Psoas muscle (tissue), 8 donors: ENCODE results near the gene TMEM106B. TPM values are rescaled to one million over a fixed set of nuclear protein-coding genes. Genes with fewer than 3 reads are reported as not detected.

Source experiments
- ATAC-seq, 4 donors: fragments of 200-7000 bp; cut with Tn5 transposase; one replicate each; pipeline ENCODE4 v1.9.1; 2020; ENCODE audit warnings: moderate library complexity in 3 of 4, mild to moderate bottlenecking in 2 of 4
- DNase-seq, 2 donors: peaks; one replicate each; pipeline ENCODE4 v3.0.0-alpha.2; 2020
- H3K27ac ChIP-seq: fragments of 200-600 bp; one replicate; pipeline ENCODE4 v1.8.0; 2022
- H3K27me3 ChIP-seq, 3 donors: fragments of 200-600 bp in 1 of 3; one replicate each; pipeline versions ENCODE4 v1.6.1 to v1.8.0; 2013 to 2022; ENCODE audit warnings: low read length in 2 of 3, mild to moderate bottlenecking in 2 of 3, moderate library complexity in 1 of 3; ENCODE audit not compliant: insufficient read depth in 3 of 3
- H3K36me3 ChIP-seq, 2 donors: fragments of 200-600 bp in 1 of 2; one replicate each; pipeline versions ENCODE4 v1.6.1 to v1.8.0; 2013 to 2022; ENCODE audit warnings: low read depth in 1 of 2, mild to moderate bottlenecking in 1 of 2, moderate library complexity in 1 of 2; ENCODE audit not compliant: insufficient read depth in 1 of 2
- H3K4me1 ChIP-seq: fragments of 200-600 bp; one replicate; pipeline ENCODE4 v1.8.0; 2022
- H3K4me3 ChIP-seq: fragments of 200-600 bp; one replicate; pipeline ENCODE4 v1.8.0; 2022; ENCODE audit warnings: mild to moderate bottlenecking
- H3K9me3 ChIP-seq: fragments of 200-600 bp; one replicate; pipeline ENCODE4 v1.8.0; 2022
- CTCF ChIP-seq: fragments of 200-600 bp; IDR thresholded peaks from one replicate; pipeline ENCODE4 v1.8.0; 2022; ENCODE audit warnings: antibody characterized with exemption
- WGBS, 3 donors: extraction: QIAGEN DNeasy Blood & Tissue Kit; methylation state at CpG; one replicate each; pipeline versions ENCODE4 v1.1.6 to v1.1.7; 2013; 5-methylcytosine and 5-hydroxymethylcytosine counted together
- intact Hi-C, 2 donors: fragments of 100-400 bp; cut with DNase I; formaldehyde crosslinking; loops; one replicate each; pipeline versions ENCODE4 v1.11.0 to v1.14.2; 2022
- polyA plus RNA-seq, 3 donors: library from polyadenylated mRNA; stranded (reverse); fragments of 200-250 nt; gene quantifications; one replicate each; pipeline ENCODE4 v1.2.3, GENCODE V29; 2013
- total RNA-seq, 4 donors: library from RNA; stranded (reverse); fragmentation: NEBNext Ultra II Directional in 2 of 4; extraction: Animal tissue kit (Norgen Biotek cat#: 25700) in 2 of 4; gene quantifications; one replicate each; pipeline versions ENCODE4 v1.2.1 to v1.2.4, GENCODE V29; 2021 to 2023
- donor health status: healthy with polysubstance abuse.
- donor health status: DM: no; HTN: no; CAD: no; lungs with moderate emphysema.
- donor health status: Bipolar disorder and iron deficiency.
- donor health status: healthy.
- donor health status: DM: yes; HTN: yes; CAD: no.
- donor health status: DM: no; HTN: no; CAD: no.
- donor health status: DM: no; HTN: no; CAD: no.
- donor health status: DM: yes; HTN: yes; CAD: no.

Gene TMEM106B
- total and polyA plus RNA-seq, 7 donors: 12.5 to 47.1 (median 31.7) TPM

GRCh38 chr7:12174931-12175330, 36.2 kb upstream of the TMEM106B start:
- no peak for TF ChIP-seq CTCF
- intact Hi-C loops: no loop called here
- Histone ChIP-seq H3K4me3 (no peak overlapping the region), H3K27me3 (peaks cover 0 to 2% (median 0%) of the 10 kb centered on the region in 3 donors), H3K4me1 (no peaks in the 10 kb centered on the region), H3K9me3 (no peaks in the 10 kb centered on the region), H3K27ac (no peak overlapping the region), H3K36me3 (no peaks in the 10 kb centered on the region)
- DNase-seq: no peak
- ATAC-seq: no peak
- 90 to 94% (median 94%) methylated on average over 1 of the region's 1 CpG for WGBS, 3 donors

DNA sequence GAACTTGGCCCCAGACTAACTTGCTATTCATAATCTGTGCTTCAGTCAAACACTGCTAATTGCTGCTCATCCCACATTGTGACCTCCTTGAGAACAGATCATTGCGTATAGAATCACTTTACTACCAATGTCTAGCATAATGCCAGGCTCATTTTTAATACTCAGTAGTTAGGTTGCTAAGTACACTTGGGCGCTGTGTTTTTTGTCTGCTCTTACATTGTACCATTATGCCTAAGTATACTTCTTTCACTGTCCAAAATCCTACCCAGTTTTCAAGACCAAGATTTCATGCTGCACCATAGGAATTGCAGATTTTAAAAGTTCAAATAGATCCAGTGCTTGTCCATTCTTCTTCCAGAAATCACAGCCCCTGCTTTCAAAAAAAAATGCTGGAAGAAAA, 32.8 kb upstream of the TMEM106B start:
- ATAC-seq (no peak), DNase-seq (no peak)
- H3K9me3 ChIP-seq: no peaks in the 10 kb centered on the region
- H3K4me3 ChIP-seq: no peak overlapping the region
- H3K36me3 ChIP-seq: no peaks in the 10 kb centered on the region
- 87 to 95% (median 89%) methylated on average over 2 of the region's 2 CpGs for WGBS, 3 donors
- H3K4me1 ChIP-seq: no peaks in the 10 kb centered on the region
- H3K27me3 ChIP-seq: peaks cover 0 to 2% (median 0%) of the 10 kb centered on the region in 3 donors
- no peak overlapping the region for H3K27ac ChIP-seq
- TF ChIP-seq CTCF: no peak
- intact Hi-C loops: no loop called here

GRCh38 chr7:12194426-12194825, 16.7 kb upstream of the TMEM106B start:
- no peak for DNase-seq
- intact Hi-C loops: no loop called here
- H3K27ac ChIP-seq: no peak overlapping the region
- no peaks in the 10 kb centered on the region for H3K36me3 ChIP-seq
- H3K4me3 ChIP-seq: no peak overlapping the region
- no peak for TF ChIP-seq CTCF
- H3K4me1 ChIP-seq: no peaks in the 10 kb centered on the region
- H3K9me3 ChIP-seq: no peaks in the 10 kb centered on the region
- H3K27me3 ChIP-seq: no peaks in the 10 kb centered on the region
- ATAC-seq: no peak

GRCh38 chr7:12196386-12196785, 14.7 kb upstream of the TMEM106B start:
- no peak for TF ChIP-seq CTCF
- DNase-seq (no peak), ATAC-seq (no peak)
- no peaks in the 10 kb centered on the region for H3K27me3 ChIP-seq
- intact Hi-C loops: no loop called here
- no peaks in the 10 kb centered on the region for H3K4me1 ChIP-seq
- H3K9me3 ChIP-seq: no peaks in the 10 kb centered on the region
- H3K36me3 ChIP-seq: no peaks in the 10 kb centered on the region
- WGBS, 3 donors: 70 to 78% (median 74%) methylated on average over 2 of the region's 2 CpGs
- no peak overlapping the region for H3K4me3 ChIP-seq
- no peak overlapping the region for H3K27ac ChIP-seq

DNA sequence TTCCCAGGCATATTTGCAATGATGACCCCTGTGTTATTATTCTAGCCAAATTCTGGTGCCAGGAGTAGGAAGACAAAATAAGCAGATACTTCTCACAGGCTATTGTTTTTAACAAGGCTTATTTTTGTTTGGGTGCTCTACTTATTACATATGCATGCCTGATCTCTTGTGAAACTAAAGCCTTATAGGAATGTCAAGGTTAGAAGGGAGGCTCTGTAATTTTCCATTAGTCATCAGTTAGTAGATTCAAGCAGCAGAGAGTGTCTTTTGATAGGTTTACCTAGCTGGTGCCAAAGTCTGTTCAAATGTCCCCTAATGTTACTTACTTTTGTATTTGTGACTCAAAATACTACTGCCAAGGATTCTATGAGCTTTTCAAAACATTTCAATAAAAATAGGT, 11.7 kb upstream of the TMEM106B start:
- Histone ChIP-seq H3K4me3 (no peak overlapping the region), H3K36me3 (no peaks in the 10 kb centered on the region), H3K9me3 (no peaks in the 10 kb centered on the region), H3K4me1 (no peaks in the 10 kb centered on the region), H3K27me3 (no peaks in the 10 kb centered on the region), H3K27ac (no peak overlapping the region)
- TF ChIP-seq CTCF: no peak
- ATAC-seq: no peak
- DNase-seq: no peak
- intact Hi-C loops: no loop called here
